Tibial nerve (tissue), 4 donors: ENCODE measurements around the gene TSC1.

Experiments
- CTCF ChIP-seq, 5 experiments: fragments of 200-600 bp in 3 of 5; fragments of 450-650 bp in 2 of 5; sonication (generic) in 3 of 5; IDR thresholded peaks; one replicate each; pipeline ENCODE4 v1.5.1; 2016 to 2019; ENCODE audit warnings: antibody characterized with exemption in 5 of 5, mild to moderate bottlenecking in 3 of 5, moderate library complexity in 2 of 5
- EP300 ChIP-seq, 2 donors: sonication (generic); formaldehyde crosslinking; IDR thresholded peaks; one replicate each; pipeline ENCODE4 v1.6.1; 2017; ENCODE audit warnings: antibody characterized with exemption in 2 of 2, mild to moderate bottlenecking in 1 of 2
- POLR2A ChIP-seq, 2 donors: fragments of 450-650 bp; IDR thresholded peaks; one replicate each; pipeline ENCODE4 v1.6.1; 2017; ENCODE audit warnings: antibody characterized with exemption in 2 of 2, mild to moderate bottlenecking in 2 of 2, moderate library complexity in 2 of 2

- TF ChIP-seq POLR2A (IDR thresholded peaks at IDR 0.05) = no peak
- TF ChIP-seq CTCF (IDR thresholded peaks at IDR 0.05) = no peak
- no peak for TF ChIP-seq EP300 (IDR thresholded peaks at IDR 0.05)
Measured at GRCh38 chr9:132894862-132895835, 49.3 kb downstream of the TSC1 start.
